Measurements from ENCODE around the gene STKLD1. TPM values are rescaled to one million over a fixed set of nuclear protein-coding genes. Genes with fewer than 3 reads are reported as not detected.
A peak's percentile ranks its signal among the peaks of the same experiment; 100 is the strongest.

STKLD1 gene
- total and polyA plus RNA-seq, 9 of the 15 experiments (the other 6 are each of a cell fraction or from before 2014, with no cell fraction given), result 0.10 to 0.65 (median 0.33) TPM; not detected in 2

- TF ChIP-seq MCM3 (IDR thresholded peaks at IDR 0.05) (no peak), PATZ1 (CRISPR knock-in tag; IDR thresholded peaks at IDR 0.05; ENCODE audit: borderline replicate concordance) (no peak), MXD1 (CRISPR knock-in tag; IDR thresholded peaks at IDR 0.05; ENCODE audit: borderline replicate concordance, poor library complexity, severe bottlenecking) (no peak), PKNOX1 (IDR thresholded peaks at IDR 0.05) (no peak; the same call in 1 of the 2 replicates), RAD51 (IDR thresholded peaks at IDR 0.05; ENCODE audit: borderline replicate concordance, low read depth) (no peak), DPF2 (IDR thresholded peaks at IDR 0.05) (peak; percentile 28; the same call in 1 of the 2 replicates), FOXA3 (CRISPR knock-in tag; conservative IDR thresholded peaks at IDR 0.05 in 1 of 2, IDR thresholded peaks at IDR 0.05 in 1 of 2) (0 out of 4 replicates have a peak, but pooled peaks of 1 of the 2 experiments have one; percentile 31), SMAD3 (CRISPR knock-in tag; conservative IDR thresholded peaks at IDR 0.05) (no peak), ZNF830 (CRISPR knock-in tag; IDR thresholded peaks at IDR 0.05) (no peak), TGIF2 (CRISPR knock-in tag; IDR thresholded peaks at IDR 0.05) (0 out of 2 replicates have a peak, but pooled peaks have one; percentile 56), BDP1 (IDR thresholded peaks at IDR 0.05; ENCODE audit: insufficient read depth, insufficient read length) (no peak), ZNF583 (CRISPR knock-in tag; IDR thresholded peaks at IDR 0.05) (no peak), NR3C1 (CRISPR knock-in tag; IDR thresholded peaks at IDR 0.05) (no peak), ZBTB33 (CRISPR knock-in tag; IDR thresholded peaks at IDR 0.05) (no peak), TAF7 (tag; IDR thresholded peaks at IDR 0.05) (no peak), POLR3A (IDR thresholded peaks at IDR 0.05; ENCODE audit: borderline replicate concordance, extremely low read depth, insufficient read depth, insufficient read length) (no peak), HIVEP1 (CRISPR knock-in tag; IDR thresholded peaks at IDR 0.05) (no peak), ZNF217 (CRISPR knock-in tag; IDR thresholded peaks at IDR 0.05) (no peak), SAFB (IDR thresholded peaks at IDR 0.05; ENCODE audit: borderline replicate concordance, low read depth, low read length) (no peak), SIN3B (IDR thresholded peaks at IDR 0.05; ENCODE audit: low read depth) (peak; percentile 88), PCBP2 (IDR thresholded peaks at IDR 0.05; ENCODE audit: low read depth, low read length, poor library complexity, severe bottlenecking) (peak; percentile 44), CAMTA2 (CRISPR knock-in tag; conservative IDR thresholded peaks at IDR 0.05) (no peak), FOXK1 (CRISPR knock-in tag; IDR thresholded peaks at IDR 0.05; ENCODE audit: borderline replicate concordance) (no peak)
These were observed 19.6 kb upstream of the STKLD1 start, which contains the start of the genes SURF1 and SURF2 (continued) for GRCh38 chr9:133356391-133357091.

All from K562 (cell line).